ENCODE measurements around the gene FGF10. TPM values are rescaled to one million over a fixed set of nuclear protein-coding genes. Genes with fewer than 3 reads are reported as not detected.

FGF10 gene
- total RNA-seq, 1 donor from 2014 or later, result not detected

DNA sequence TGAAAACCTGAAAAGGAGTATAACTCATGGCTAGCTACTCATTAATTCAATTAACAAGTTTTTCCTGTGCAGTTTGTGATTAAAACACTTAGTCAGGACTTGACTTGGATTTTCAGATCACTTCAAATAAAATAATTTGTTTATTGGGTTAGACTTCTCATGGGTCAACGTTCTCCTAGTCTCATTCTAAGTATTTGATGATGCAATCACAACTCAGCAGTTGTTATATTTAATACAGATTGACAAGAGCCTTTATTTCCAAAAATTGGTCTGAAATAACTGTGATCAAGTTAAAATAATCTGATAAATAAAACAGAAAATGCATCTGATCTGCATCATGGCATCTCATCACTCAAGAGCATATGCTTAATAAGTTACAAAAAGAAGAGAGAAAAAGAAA lies 113.9 kb downstream of the FGF10 start:
- Mint-ChIP-seq H3K27me3 (ENCODE audit: low read depth) (no peaks in the 10 kb centered on the region), H3K4me3 (ENCODE audit: low read depth) (no peak overlapping the region), H3K27ac (no peak overlapping the region), H3K4me1 (ENCODE audit: low read depth) (no peaks in the 10 kb centered on the region), H3K9me3 (peaks cover 3% of the 10 kb centered on the region), H3K36me3 (ENCODE audit: low read depth) (no peaks in the 10 kb centered on the region)
- no peak for DNase-seq (ENCODE audit: low spot score)
- intact Hi-C loops (cut with micrococcal nuclease), result no loop called here

DNA sequence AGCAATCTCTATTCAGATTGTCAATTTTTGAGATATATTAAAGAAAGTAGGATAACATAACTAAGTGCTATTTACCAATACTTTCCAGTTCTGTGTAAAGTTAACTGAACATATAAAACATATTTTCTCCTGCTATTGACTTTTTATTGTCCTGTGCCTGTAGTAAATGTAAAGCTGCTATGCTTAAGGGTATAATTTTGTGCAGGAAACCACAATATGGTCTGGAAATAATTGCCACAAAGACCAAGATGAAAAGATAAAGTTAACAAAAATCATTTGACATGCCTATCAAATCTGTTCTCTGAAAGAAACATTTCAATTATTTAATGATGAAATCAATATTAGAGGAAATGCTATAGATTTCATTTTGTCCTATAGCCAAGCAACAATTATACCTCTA lies 121.3 kb downstream of the FGF10 start:
- Mint-ChIP-seq H3K27me3 (ENCODE audit: low read depth) (no peaks in the 10 kb centered on the region), H3K36me3 (ENCODE audit: low read depth) (no peaks in the 10 kb centered on the region), H3K27ac (no peak overlapping the region), H3K4me3 (ENCODE audit: low read depth) (no peak overlapping the region), H3K9me3 (no peaks in the 10 kb centered on the region), H3K4me1 (ENCODE audit: low read depth) (no peaks in the 10 kb centered on the region)
- no peak for DNase-seq (ENCODE audit: low spot score)
- intact Hi-C loops (cut with micrococcal nuclease), result no loop called here

DNA sequence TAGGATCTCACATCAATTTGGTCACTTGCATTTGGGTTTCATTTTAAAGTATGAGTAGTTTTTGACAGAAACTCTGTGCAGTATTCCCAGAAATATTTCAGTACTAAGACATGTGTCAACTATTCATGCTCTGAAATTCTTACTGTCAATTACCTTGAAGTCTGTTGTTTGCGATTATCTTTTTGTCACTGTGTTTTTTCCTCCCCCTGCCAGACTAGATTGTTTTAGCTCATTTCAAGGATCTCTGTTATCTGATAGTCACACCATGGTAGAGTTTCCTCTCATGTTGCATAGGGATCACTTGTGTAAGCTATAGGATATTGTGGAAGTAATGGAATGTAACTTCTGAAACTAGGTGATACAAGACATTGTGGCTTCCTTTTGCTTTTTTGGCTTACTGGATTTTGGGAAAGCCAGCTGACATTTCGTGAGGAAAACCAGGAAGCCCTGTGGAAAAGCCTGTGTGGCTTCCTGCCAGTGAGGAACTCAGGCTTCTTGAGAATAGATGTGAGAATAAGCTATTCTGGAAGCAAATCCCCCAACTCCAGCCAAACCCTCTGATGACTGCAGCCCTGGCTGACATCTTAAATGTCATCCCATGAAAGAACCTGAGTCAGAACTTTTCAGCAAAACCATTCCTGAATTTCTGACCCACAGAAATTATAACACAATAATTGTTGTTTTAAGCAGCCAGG lies 122.2 kb downstream of the FGF10 start:
- no peaks in the 10 kb centered on the region for H3K9me3 Mint-ChIP-seq
- H3K27me3 Mint-ChIP-seq (ENCODE audit: low read depth), result no peaks in the 10 kb centered on the region
- H3K4me1 Mint-ChIP-seq (ENCODE audit: low read depth), result no peaks in the 10 kb centered on the region
- no peaks in the 10 kb centered on the region for H3K36me3 Mint-ChIP-seq (ENCODE audit: low read depth)
- no peak overlapping the region for H3K27ac Mint-ChIP-seq
- intact Hi-C loops (cut with micrococcal nuclease), result no loop called here
- no peak for DNase-seq (ENCODE audit: low spot score)
- no peak overlapping the region for H3K4me3 Mint-ChIP-seq (ENCODE audit: low read depth)

DNA sequence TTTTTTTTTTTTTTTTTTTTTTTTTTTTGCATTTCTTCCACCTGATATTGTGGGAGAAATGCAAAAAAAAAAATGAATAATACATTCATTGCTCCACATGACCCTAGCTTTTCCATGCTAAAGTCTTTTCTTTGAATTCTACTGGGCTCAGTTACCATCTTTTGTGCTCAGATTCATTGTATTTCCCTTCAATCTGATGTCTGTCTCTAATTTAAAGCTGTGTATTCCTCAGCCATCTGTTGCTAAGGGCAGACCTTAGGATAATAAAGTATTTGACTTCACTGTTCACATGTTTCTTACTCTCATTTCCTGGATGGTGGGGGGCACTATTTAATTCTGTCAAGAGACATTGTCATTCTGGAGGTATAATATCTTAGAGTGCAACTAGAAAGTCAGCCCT lies 123.5 kb downstream of the FGF10 start:
- no peaks in the 10 kb centered on the region for H3K36me3 Mint-ChIP-seq (ENCODE audit: low read depth)
- H3K27me3 Mint-ChIP-seq (ENCODE audit: low read depth), result no peaks in the 10 kb centered on the region
- DNase-seq (ENCODE audit: low spot score), result no peak
- H3K4me1 Mint-ChIP-seq (ENCODE audit: low read depth), result no peaks in the 10 kb centered on the region
- no peak overlapping the region for H3K4me3 Mint-ChIP-seq (ENCODE audit: low read depth)
- no peak overlapping the region for H3K27ac Mint-ChIP-seq
- intact Hi-C loops (cut with micrococcal nuclease), result no loop called here
- no peaks in the 10 kb centered on the region for H3K9me3 Mint-ChIP-seq

DNA sequence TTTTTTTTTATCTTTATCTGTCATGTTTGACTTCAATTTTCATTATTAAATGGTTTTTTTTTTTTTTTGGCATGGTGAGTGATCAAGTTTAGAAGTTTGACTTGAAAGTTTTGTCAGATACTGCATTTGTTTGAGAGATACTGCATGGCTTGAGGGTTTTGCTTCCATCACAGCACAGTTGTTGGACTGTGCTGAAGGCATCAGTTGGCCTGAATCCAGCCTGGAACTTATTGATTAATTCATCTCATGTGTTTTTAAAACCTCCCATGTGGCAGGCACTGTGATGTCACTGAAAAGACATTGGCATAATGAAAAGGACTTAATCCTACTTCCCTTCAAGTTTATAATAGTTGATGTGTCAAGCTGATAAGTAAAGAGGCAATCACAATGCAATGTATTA lies 128.4 kb downstream of the FGF10 start:
- DNase-seq (ENCODE audit: low spot score), result no peak
- Mint-ChIP-seq H3K4me1 (ENCODE audit: low read depth) (no peaks in the 10 kb centered on the region), H3K27ac (no peak overlapping the region), H3K4me3 (ENCODE audit: low read depth) (no peak overlapping the region), H3K27me3 (ENCODE audit: low read depth) (no peaks in the 10 kb centered on the region), H3K36me3 (ENCODE audit: low read depth) (no peaks in the 10 kb centered on the region), H3K9me3 (peaks cover 3% of the 10 kb centered on the region)
- intact Hi-C loops (cut with micrococcal nuclease), result no loop called here

DNA sequence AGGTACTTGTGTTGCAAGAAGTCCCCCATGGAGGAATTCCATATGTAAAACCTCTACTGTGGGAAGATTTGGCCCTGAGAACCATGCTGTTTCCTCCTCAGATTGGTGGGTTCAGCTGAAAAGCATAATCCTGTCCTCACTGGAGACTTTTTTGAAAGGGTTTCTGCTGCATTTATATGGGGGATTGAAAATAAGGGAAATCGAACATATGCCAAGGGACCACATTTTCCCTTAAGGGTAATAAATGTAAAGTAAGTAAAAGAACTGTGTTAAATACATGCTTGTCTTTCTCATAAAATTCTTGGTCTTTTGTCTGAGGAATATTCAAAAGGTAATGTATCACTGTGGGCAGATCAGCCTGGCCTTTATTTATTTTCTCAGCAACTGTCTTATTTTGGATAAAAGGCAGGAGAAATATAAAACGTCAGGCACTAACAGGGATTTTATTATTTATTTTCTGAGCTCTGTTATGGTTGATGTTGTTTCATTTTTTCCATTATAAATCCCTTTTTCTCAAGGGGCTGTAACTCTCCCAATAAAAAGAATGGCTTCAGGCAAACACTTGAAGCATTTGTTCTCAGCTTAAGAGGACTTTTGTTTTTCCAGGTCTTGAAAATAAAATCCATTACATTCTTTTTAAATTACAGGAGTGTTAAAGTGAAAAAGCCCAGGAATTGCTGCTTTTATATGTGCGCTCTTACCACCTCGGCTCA lies 131.4 kb downstream of the FGF10 start:
- intact Hi-C loops (cut with micrococcal nuclease), result no loop called here
- no peaks in the 10 kb centered on the region for H3K4me1 Mint-ChIP-seq (ENCODE audit: low read depth)
- H3K27ac Mint-ChIP-seq, result no peak overlapping the region
- no peak overlapping the region for H3K4me3 Mint-ChIP-seq (ENCODE audit: low read depth)
- DNase-seq (ENCODE audit: low spot score), result no peak
- peaks cover 3% of the 10 kb centered on the region for H3K9me3 Mint-ChIP-seq
- no peaks in the 10 kb centered on the region for H3K27me3 Mint-ChIP-seq (ENCODE audit: low read depth)
- no peaks in the 10 kb centered on the region for H3K36me3 Mint-ChIP-seq (ENCODE audit: low read depth)

DNA sequence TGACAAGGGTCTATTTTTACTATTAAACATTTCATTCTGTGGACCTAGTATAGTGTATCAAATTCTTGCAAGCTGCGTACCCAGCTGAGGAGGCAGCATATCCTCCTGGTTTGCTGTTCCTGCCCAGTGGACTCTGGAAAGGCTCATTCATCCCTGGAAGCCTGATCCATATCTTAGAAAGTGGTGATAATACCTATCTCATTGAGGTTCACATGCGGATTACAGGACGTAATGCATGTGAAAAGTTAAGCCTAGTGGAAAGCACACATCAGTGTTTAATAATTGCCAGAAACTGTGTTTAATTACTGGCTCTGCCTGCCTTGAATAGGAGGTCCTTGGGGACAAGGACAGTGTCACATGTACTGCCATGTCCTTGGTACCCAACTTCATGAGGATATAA lies 132.0 kb downstream of the FGF10 start:
- intact Hi-C loops (cut with micrococcal nuclease), result no loop called here
- no peaks in the 10 kb centered on the region for H3K4me1 Mint-ChIP-seq (ENCODE audit: low read depth)
- H3K36me3 Mint-ChIP-seq (ENCODE audit: low read depth), result no peaks in the 10 kb centered on the region
- no peak overlapping the region for H3K4me3 Mint-ChIP-seq (ENCODE audit: low read depth)
- H3K27me3 Mint-ChIP-seq (ENCODE audit: low read depth), result no peaks in the 10 kb centered on the region
- no peak overlapping the region for H3K27ac Mint-ChIP-seq
- peaks cover 3% of the 10 kb centered on the region for H3K9me3 Mint-ChIP-seq
- DNase-seq (ENCODE audit: low spot score), result no peak

Measured in activated T-helper 2 cell treated with anti-CD3 and anti-CD28 coated beads, Interferon-gamma antibody, Interleukin-2, Interleukin-4, amounts not matched to agents 10 μg/mL and 5 μg/mL and 100 μg/mL, durations not matched to agents 14 hours and 24 hours and 36 hours (primary cell).